Kidney (tissue), 14 donors: ENCODE measurements around the gene CCDC28B. TPM values are rescaled to one million over a fixed set of nuclear protein-coding genes. Genes with fewer than 3 reads are reported as not detected.
A peak's percentile ranks its signal among the peaks of the same experiment; 100 is the strongest.

Experiments
- DNase-seq, 5 donors: peaks; one replicate each; pipeline ENCODE4 v3.0.0-alpha.2; 2013 to 2020
- FAIRE-seq: peaks from 2 replicates; lab custom pipeline; 2012; peaks lifted over from hg19 to GRCh38; lab: Jason Lieb, UNC
- H3K27ac ChIP-seq, 2 donors: one replicate each; pipeline ENCODE4 v1.7.0; 2013; ENCODE audit warnings: low read depth in 2 of 2, low read length in 2 of 2, inconsistent platforms in 1 of 2
- H3K27me3 ChIP-seq: one replicate; pipeline ENCODE4 v1.7.1; 2013; ENCODE audit warnings: low read length, inconsistent platforms; ENCODE audit not compliant: control insufficient read depth, insufficient read depth
- H3K36me3 ChIP-seq, 3 donors: one replicate each; pipeline versions ENCODE4 v1.7.0 to v1.7.1; 2013; ENCODE audit warnings: low read length in 3 of 3, control low read depth in 1 of 3, inconsistent platforms in 1 of 3; ENCODE audit not compliant: insufficient read depth in 3 of 3, control insufficient read depth in 2 of 3
- H3K4me1 ChIP-seq, 3 donors: one replicate each; pipeline versions ENCODE4 v1.7.0 to v1.7.1; 2013; ENCODE audit warnings: low read length in 3 of 3, inconsistent platforms in 1 of 3, low read depth in 1 of 3; ENCODE audit not compliant: control insufficient read depth in 2 of 3, insufficient read depth in 2 of 3
- H3K4me3 ChIP-seq, 3 donors: one replicate each; pipeline versions ENCODE4 v1.7.0 to v1.8.1; 2013; ENCODE audit warnings: low read length in 3 of 3, control low read depth in 1 of 3, inconsistent platforms in 1 of 3
- H3K9ac ChIP-seq, 3 donors: one replicate each; pipeline versions ENCODE4 v1.7.0 to v1.7.1; 2013; ENCODE audit warnings: low read length in 3 of 3, control low read depth in 1 of 3, inconsistent platforms in 1 of 3
- H3K9me3 ChIP-seq, 3 donors: one replicate each; pipeline versions ENCODE4 v1.7.0 to v1.7.1; 2013; ENCODE audit warnings: low read length in 3 of 3, control low read depth in 1 of 3, inconsistent platforms in 1 of 3; ENCODE audit not compliant: control insufficient read depth in 2 of 3, insufficient read depth in 1 of 3
- CTCF ChIP-seq: IDR thresholded peaks from 3 replicates; pipeline ENCODE4 v1.5.1; 2012; ENCODE audit warnings: mild to moderate bottlenecking, moderate library complexity, borderline replicate concordance; ENCODE audit not compliant: insufficient read depth; ENCODE audit errors: extremely low read depth
- intact Hi-C: fragments of 100-400 bp; cut with DNase I; formaldehyde crosslinking; loops from one replicate; pipeline ENCODE4 v1.11.1; 2022
- polyA plus RNA-seq: library from polyadenylated mRNA; stranded (reverse); fragments of 350-450 nt; fragmentation: Illumina TruSeq; extraction: RNeasy Lipid Tissue Mini Kit (QIAGEN cat#74804); gene quantifications from one replicate; pipeline ENCODE4 v1.2.3, GENCODE V29; 2014; ENCODE audit warnings: low read depth, low replicate concordance; ENCODE audit not compliant: insufficient read depth
- total RNA-seq: library from RNA; stranded (reverse); fragmentation: NEBNext Ultra II Directional; extraction: Animal tissue kit (Norgen Biotek cat#: 25700); gene quantifications from one replicate; pipeline ENCODE4 v1.2.1, GENCODE V29; 2021
- donor health status: control.
- donor health status: control.
- donor health status: control.
- donor health status: control.
- donor health status: control.
- donor health status: DM: yes; HTN: yes; CAD: no.
- donor health status: Normal renal cell carcinoma (clear cell type).

The CCDC28B gene
- total and polyA plus RNA-seq, 2 donors from 2014 or later: 4.0 to 25.4 TPM

DNA sequence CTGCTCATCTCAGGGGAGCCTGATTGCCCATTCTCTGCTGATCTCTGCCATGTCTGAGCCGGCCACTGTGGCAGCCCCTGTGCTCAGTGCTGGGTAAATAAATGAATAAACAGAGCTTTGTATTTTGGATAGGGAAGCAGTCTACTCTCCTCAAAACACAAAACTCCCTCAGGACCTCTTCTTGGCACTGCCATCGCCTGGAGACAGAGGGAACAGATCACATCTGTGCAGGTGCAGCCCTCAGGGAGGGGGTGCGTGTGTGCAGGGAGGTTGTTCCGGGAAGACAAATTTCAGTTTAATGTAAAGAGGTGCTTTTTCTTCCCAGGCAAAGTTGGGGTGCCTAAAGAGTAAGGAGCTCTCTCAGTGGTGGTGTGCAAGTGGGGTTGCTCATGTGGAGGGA, 38.9 kb downstream of the CCDC28B start:
- Histone ChIP-seq H3K27me3 (no peaks in the 10 kb centered on the region), H3K4me3 (peak overlapping the region in 2 of 3 donors; percentile 14 to 81), H3K9me3 (no peaks in the 10 kb centered on the region), H3K36me3 (no peaks in the 10 kb centered on the region), H3K9ac (peak overlapping the region in 1 of 3 donors; percentile 26), H3K27ac (no peak overlapping the region), H3K4me1 (peaks cover 0 to 7% (median 0%) of the 10 kb centered on the region in 3 donors)
- DNase-seq: peak in 2 of 5 donors; percentile 42 to 51
- FAIRE-seq: no peak
- TF ChIP-seq CTCF: no peak
- intact Hi-C loops: no loop called here

DNA sequence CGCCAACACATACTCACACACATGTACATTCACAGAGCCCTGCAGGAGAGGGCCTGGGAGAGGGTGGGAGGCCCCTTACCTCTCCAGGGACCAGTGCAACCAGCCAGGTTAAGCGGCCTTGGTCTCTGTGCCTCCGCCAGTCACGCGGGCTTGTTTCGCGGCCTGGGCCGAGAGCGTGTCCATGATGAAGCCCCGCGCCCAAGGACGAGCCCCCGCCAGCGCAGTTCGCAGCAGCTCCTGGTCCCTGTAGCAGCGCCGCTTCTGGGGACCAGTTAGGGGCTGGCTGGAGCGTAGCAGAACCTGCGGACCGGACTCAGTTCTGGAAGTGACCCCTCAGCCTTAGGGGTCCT, 39.4 kb downstream of the CCDC28B start:
- Histone ChIP-seq H3K4me1 (peaks cover 0 to 7% (median 0%) of the 10 kb centered on the region in 3 donors), H3K4me3 (peak overlapping the region in 2 of 3 donors; percentile 1 to 81), H3K36me3 (no peaks in the 10 kb centered on the region), H3K9me3 (no peaks in the 10 kb centered on the region), H3K27me3 (no peaks in the 10 kb centered on the region), H3K9ac (peak overlapping the region in 2 of 3 donors; percentile 32 to 84), H3K27ac (peak overlapping the region; percentile 80 to 91)
- TF ChIP-seq CTCF: no peak
- peak; percentile 51 to 77 (median 59) for DNase-seq
- FAIRE-seq: no peak
- intact Hi-C loops: no loop called here

- H3K27me3 ChIP-seq: no peaks in the 10 kb centered on the region
- H3K4me1 ChIP-seq: peaks cover 0 to 7% (median 0%) of the 10 kb centered on the region in 3 donors
- intact Hi-C loops: no loop called here
- no peaks in the 10 kb centered on the region for H3K9me3 ChIP-seq
- peak; percentile 22 for TF ChIP-seq CTCF
- H3K36me3 ChIP-seq: no peaks in the 10 kb centered on the region
- peak overlapping the region; percentile 63 to 81 (median 67) for H3K4me3 ChIP-seq
- DNase-seq (peak; percentile 91 to 94 (median 93)), FAIRE-seq (no peak)
- H3K27ac ChIP-seq: peak overlapping the region; percentile 82 to 91
- H3K9ac ChIP-seq: peak overlapping the region; percentile 39 to 84 (median 81)
Observed at GRCh38 chr1:32240140-32240951, 40.0 kb downstream of the CCDC28B start.
